H9 (cell line): ENCODE measurements around the gene AK9. TPM values are rescaled to one million over a fixed set of nuclear protein-coding genes. Genes with fewer than 3 reads are reported as not detected.

Source experiments
- DNase-seq: peaks from one replicate; pipeline ENCODE4 v3.0.0-alpha.2; 2017
- H2AFZ ChIP-seq: one replicate; pipeline ENCODE4 v1.6.1; 2013; ENCODE audit warnings: mild to moderate bottlenecking, low read length, control low read depth, moderate library complexity
- H2AK5ac ChIP-seq: 2 replicates; pipeline ENCODE4 v1.6.1; 2013; ENCODE audit warnings: low read length, control low read depth, mixed read lengths; ENCODE audit not compliant: insufficient read length
- H2BK120ac ChIP-seq: one replicate; pipeline ENCODE4 v1.6.1; 2013; ENCODE audit warnings: low read depth, mild to moderate bottlenecking, low read length, control low read depth, inconsistent platforms; ENCODE audit not compliant: poor library complexity, severe bottlenecking
- H2BK12ac ChIP-seq: 2 replicates; pipeline ENCODE4 v1.6.1; 2013; ENCODE audit warnings: low read length, control low read depth, mixed read lengths, low read depth; ENCODE audit not compliant: insufficient read length
- H2BK15ac ChIP-seq: 2 replicates; pipeline ENCODE4 v1.6.1; 2013; ENCODE audit warnings: low read depth, low read length, control low read depth
- H2BK20ac ChIP-seq: one replicate; pipeline ENCODE4 v1.6.1; 2013; ENCODE audit warnings: low read depth, mild to moderate bottlenecking, low read length, control low read depth, inconsistent platforms; ENCODE audit not compliant: poor library complexity, severe bottlenecking
- H2BK5ac ChIP-seq: 2 replicates; pipeline ENCODE4 v1.6.1; 2013; ENCODE audit warnings: low read length, control low read depth, mixed read lengths; ENCODE audit not compliant: insufficient read length
- H3K14ac ChIP-seq: 2 replicates; pipeline ENCODE4 v1.6.1; 2013; ENCODE audit warnings: low read length, control low read depth; ENCODE audit not compliant: insufficient read depth
- H3K18ac ChIP-seq: 2 replicates; pipeline ENCODE4 v1.6.1; 2013; ENCODE audit warnings: low read depth, mild to moderate bottlenecking, mixed read lengths, low read length, control low read depth; ENCODE audit not compliant: insufficient read length
- H3K23ac ChIP-seq: 2 replicates; pipeline ENCODE4 v1.6.1; 2013; ENCODE audit warnings: low read length, control low read depth, mixed read lengths, low read depth; ENCODE audit not compliant: insufficient read length
- H3K23me2 ChIP-seq: 2 replicates; pipeline ENCODE4 v1.6.1; 2013; ENCODE audit warnings: low read depth, mild to moderate bottlenecking, mixed read lengths, low read length, control low read depth; ENCODE audit not compliant: insufficient read length, poor library complexity, severe bottlenecking
- H3K27ac ChIP-seq: 2 replicates; pipeline ENCODE4 v1.5.1; 2013; ENCODE audit warnings: low read length, control low read depth, mixed read lengths, low read depth; ENCODE audit not compliant: insufficient read length
- H3K27me3 ChIP-seq: 2 replicates; pipeline ENCODE4 v1.6.1; 2013; ENCODE audit warnings: low read length, control low read depth, inconsistent platforms; ENCODE audit not compliant: insufficient read depth
- H3K4ac ChIP-seq: 2 replicates; pipeline ENCODE4 v1.6.1; 2013; ENCODE audit warnings: low read depth, mild to moderate bottlenecking, control low read depth, inconsistent platforms, low read length, moderate library complexity
- H3K4me1 ChIP-seq: 2 replicates; pipeline ENCODE4 v1.6.1; 2013; ENCODE audit warnings: low read length, control low read depth, inconsistent platforms; ENCODE audit not compliant: insufficient read depth
- H3K4me2 ChIP-seq: 2 replicates; pipeline ENCODE4 v1.6.1; 2013; ENCODE audit warnings: low read length, control low read depth, mixed read lengths; ENCODE audit not compliant: insufficient read length, insufficient read depth
- H3K56ac ChIP-seq: 2 replicates; pipeline ENCODE4 v1.6.1; 2013; ENCODE audit warnings: low read depth, mild to moderate bottlenecking, mixed read lengths, low read length, control low read depth; ENCODE audit not compliant: insufficient read length
- H3K79me1 ChIP-seq: 2 replicates; pipeline ENCODE4 v1.6.1; 2013; ENCODE audit warnings: low read depth, mild to moderate bottlenecking, moderate library complexity, low read length, control low read depth, inconsistent platforms; ENCODE audit not compliant: insufficient read depth, poor library complexity, severe bottlenecking
- H3K79me2 ChIP-seq: 2 replicates; pipeline ENCODE4 v1.6.1; 2013; ENCODE audit warnings: low read length, control low read depth, inconsistent platforms; ENCODE audit not compliant: insufficient read depth
- H3K9ac ChIP-seq: 2 replicates; pipeline ENCODE4 v1.6.1; 2013; ENCODE audit warnings: low read length, control low read depth, mixed read lengths; ENCODE audit not compliant: insufficient read length; ENCODE audit errors: extremely low read depth
- H3K9me3 ChIP-seq: one replicate; pipeline ENCODE4 v1.6.1; 2013; ENCODE audit warnings: low read depth, low read length, inconsistent platforms; ENCODE audit not compliant: control insufficient read depth
- H3T11ph ChIP-seq: one replicate; pipeline ENCODE4 v1.6.1; 2013; ENCODE audit warnings: mild to moderate bottlenecking, low read length, control low read depth, inconsistent platforms
- H4K20me1 ChIP-seq: one replicate; pipeline ENCODE4 v1.6.1; 2013; ENCODE audit not compliant: control insufficient read depth, insufficient read length, insufficient read depth
- H4K5ac ChIP-seq: 2 replicates; pipeline ENCODE4 v1.6.1; 2013; ENCODE audit warnings: low read depth, mild to moderate bottlenecking, mixed read lengths, low read length, control low read depth; ENCODE audit not compliant: insufficient read length
- H4K8ac ChIP-seq: replicated peaks from 2 replicates; pipeline ENCODE4 v1.6.1; 2013; ENCODE audit warnings: low read length, control low read depth, mixed read lengths, low read depth; ENCODE audit not compliant: insufficient read length
- H4K91ac ChIP-seq: 2 replicates; pipeline ENCODE4 v1.6.1; 2013; ENCODE audit warnings: low read depth, mild to moderate bottlenecking, moderate library complexity, mixed read lengths, low read length, control low read depth; ENCODE audit not compliant: insufficient read length
- H3K27ac Mint-ChIP-seq, 3 experiments: 2 replicates in 2 of 3; 3 replicates in 1 of 3; pipeline ENCODE4 v1.8.0; 2020 to 2021; ENCODE audit warnings: mixed read lengths in 3 of 3, mild to moderate bottlenecking in 1 of 3, moderate library complexity in 1 of 3
- H3K27me3 Mint-ChIP-seq: 2 replicates; pipeline ENCODE4 v1.8.0; 2021; ENCODE audit warnings: low read depth, mild to moderate bottlenecking, moderate library complexity, mixed read lengths
- H3K36me3 Mint-ChIP-seq, 3 experiments: 2 replicates in 2 of 3; 3 replicates in 1 of 3; pipeline ENCODE4 v1.8.0; 2020 to 2021; ENCODE audit warnings: low read depth in 3 of 3, mixed read lengths in 3 of 3; ENCODE audit not compliant: insufficient read depth in 1 of 3
- H3K4me1 Mint-ChIP-seq, 2 experiments: 2 replicates each; pipeline ENCODE4 v1.8.0; 2020; ENCODE audit warnings: mixed read lengths in 2 of 2
- H3K4me3 Mint-ChIP-seq, 2 experiments: 2 replicates in 1 of 2; 3 replicates in 1 of 2; pipeline ENCODE4 v1.8.0; 2020 to 2021; ENCODE audit warnings: mild to moderate bottlenecking in 2 of 2, mixed read lengths in 2 of 2, moderate library complexity in 1 of 2
- H3K9me3 Mint-ChIP-seq, 2 experiments: 2 replicates in 1 of 2; 3 replicates in 1 of 2; pipeline ENCODE4 v1.8.0; 2020; ENCODE audit warnings: mild to moderate bottlenecking in 2 of 2, mixed read lengths in 2 of 2, moderate library complexity in 1 of 2
- CTCF ChIP-seq: fragments of 200-600 bp; sonication (generic); conservative IDR thresholded peaks from 3 replicates; pipeline ENCODE4 v1.8.0; 2021; ENCODE audit warnings: antibody characterized with exemption, mild to moderate bottlenecking
- WGBS: extraction: QIAGEN DNeasy Blood & Tissue Kit; methylation state at CpG from one replicate; pipeline ENCODE4 v1.1.7; 2013; ENCODE audit warnings: missing lambda C conversion rate, low lambda C conversion rate, mixed read lengths; ENCODE audit not compliant: insufficient read length; ENCODE audit errors: extremely low coverage; 5-methylcytosine and 5-hydroxymethylcytosine counted together
- total RNA-seq: library from RNA; stranded (reverse); gene quantifications from 2 replicates; pipeline ENCODE4 v1.2.1, GENCODE V29; 2021

The AK9 gene
- total RNA-seq, 1 experiment from 2014 or later: 2.3 TPM

GRCh38 chr6:109458774-109459531 lies 232.0 kb downstream of the AK9 start:
- Histone ChIP-seq H3K4me2 (no peak overlapping the region), H2BK5ac (no peak overlapping the region), H3K9ac (no peak overlapping the region), H3K4ac (no peak overlapping the region), H4K5ac (no peak overlapping the region), H3K18ac (no peak overlapping the region), H3K23me2 (peaks cover 10% of the 10 kb centered on the region), H3K79me2 (no peaks in the 10 kb centered on the region), H3K23ac (no peak overlapping the region), H3K27me3 (no peaks in the 10 kb centered on the region), H2AFZ (no peak overlapping the region), H2BK15ac (no peak overlapping the region), H3K9me3 (no peaks in the 10 kb centered on the region), H3K14ac (no peak overlapping the region), H3K4me1 (peaks cover 12% of the 10 kb centered on the region; the same call in 1 of the 2 replicates), H3K79me1 (peaks cover 3% of the 10 kb centered on the region), H2BK120ac (no peak overlapping the region), H3T11ph (no peak overlapping the region), H4K91ac (no peak overlapping the region), H4K20me1 (no peaks in the 10 kb centered on the region), H2BK20ac (no peak overlapping the region), H2BK12ac (no peak overlapping the region), H4K8ac (no peak overlapping the region), H2AK5ac (no peak overlapping the region), H3K56ac (no peak overlapping the region), H3K27ac (no peak overlapping the region)
- no CpG with 5 or more reads among the region's 5 CpGs for WGBS
- Mint-ChIP-seq H3K27me3 (no peaks in the 10 kb centered on the region), H3K9me3 (no peaks in the 10 kb centered on the region; a peak in 1 of 5 replicates), H3K4me3 (no peak overlapping the region), H3K4me1 (peaks cover 42 to 45% of the 10 kb centered on the region in 2 experiments), H3K36me3 (peaks cover 21 to 29% (median 28%) of the 10 kb centered on the region in 3 experiments), H3K27ac (no peak overlapping the region; a peak in 1 of 7 replicates)
- no peak for TF ChIP-seq CTCF
- DNase-seq: no peak
